GM03348 (cell line): ENCODE data around the gene GPX4.

ENCODE experiments used
- DNase-seq: peaks from one replicate; pipeline ENCODE4 v3.0.0; 2012; ENCODE audit warnings: low spot score

Gene GPX4

DNA sequence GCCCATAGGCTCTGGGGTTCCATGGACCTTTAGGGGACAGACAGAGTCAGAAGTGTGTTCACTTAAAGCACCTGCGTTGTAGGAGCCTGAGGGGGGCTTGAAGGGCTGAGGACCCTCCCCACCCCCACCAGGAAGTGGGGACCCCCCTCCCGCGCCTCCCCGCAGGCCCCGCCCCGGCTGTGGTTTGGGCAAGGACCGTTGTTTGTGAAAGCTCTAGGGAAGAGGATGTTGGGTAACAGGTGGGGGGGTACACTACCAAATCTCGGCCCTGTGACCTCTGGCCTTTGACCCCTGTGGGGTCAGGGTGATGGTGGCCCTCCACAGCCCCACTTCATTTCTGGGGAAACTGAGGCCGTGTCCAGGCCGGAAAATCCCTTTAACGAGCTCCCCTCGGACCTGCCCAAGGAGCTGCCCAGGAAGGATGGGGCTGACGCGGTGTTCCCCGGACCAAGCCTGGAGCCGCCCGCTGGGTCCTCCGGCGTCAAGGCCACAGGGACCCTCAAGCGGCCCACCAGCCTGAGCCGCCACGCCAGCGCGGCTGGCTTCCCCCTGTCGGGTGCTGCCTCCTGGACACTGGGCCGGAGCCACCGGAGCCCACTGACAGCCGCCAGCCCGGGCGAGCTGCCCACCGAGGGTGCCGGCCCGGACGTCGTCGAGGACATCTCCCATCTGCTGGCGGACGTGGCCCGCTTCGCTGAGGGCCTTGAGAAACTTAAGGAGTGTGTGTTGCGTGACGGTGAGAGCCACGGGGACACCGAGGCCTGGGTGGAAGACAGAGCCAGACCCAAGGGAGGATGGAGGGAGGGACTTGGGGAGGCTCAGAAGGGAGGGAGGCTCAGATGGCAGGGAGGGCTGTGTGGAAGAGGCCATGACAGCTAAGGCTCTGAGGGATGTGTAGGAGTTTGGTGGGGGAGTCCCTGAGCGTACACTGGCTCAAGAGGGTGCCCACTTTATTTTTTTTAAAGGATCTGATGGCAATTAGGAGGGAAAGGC is 35.5 kb upstream of the GPX4 start:
- DNase-seq, result no peak

DNA sequence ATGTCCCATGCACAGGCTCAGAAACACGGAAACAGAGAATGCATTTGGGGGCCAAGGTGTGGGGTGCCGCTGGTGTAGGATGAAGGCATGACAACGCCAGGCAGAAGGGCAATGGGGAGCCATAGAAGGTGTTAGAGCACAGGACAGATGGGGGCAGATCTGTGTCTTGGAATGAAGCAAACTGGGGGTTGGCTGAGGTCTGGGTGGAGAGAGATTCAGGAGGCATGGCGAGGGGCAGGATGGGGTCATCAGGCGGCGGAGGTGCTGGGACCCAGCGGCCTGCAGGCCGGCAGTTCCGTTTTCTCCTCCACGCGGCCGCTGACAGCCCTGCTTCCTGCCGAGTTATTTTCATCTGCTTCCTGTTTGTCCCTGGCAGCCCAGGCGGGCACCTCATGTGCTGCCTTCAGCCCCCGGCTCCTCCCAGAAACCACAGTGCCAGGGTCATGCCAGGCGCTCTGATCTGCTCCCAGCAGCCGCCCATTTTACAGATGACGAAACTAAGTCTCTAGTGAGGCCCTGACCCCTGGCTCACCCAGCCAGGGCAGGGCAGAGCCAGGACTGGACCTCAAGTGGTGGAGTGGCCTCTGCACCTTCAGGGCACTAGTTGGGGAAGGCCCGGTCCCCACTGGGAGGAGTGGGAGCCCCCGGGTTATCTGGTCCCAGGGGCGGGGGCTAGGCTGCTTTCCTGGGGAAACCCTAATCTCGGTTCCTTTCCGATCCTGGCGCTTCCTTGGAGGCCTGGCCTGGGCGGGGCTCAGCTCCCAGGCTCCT is 34.6 kb upstream of the GPX4 start:
- DNase-seq, result no peak

DNA sequence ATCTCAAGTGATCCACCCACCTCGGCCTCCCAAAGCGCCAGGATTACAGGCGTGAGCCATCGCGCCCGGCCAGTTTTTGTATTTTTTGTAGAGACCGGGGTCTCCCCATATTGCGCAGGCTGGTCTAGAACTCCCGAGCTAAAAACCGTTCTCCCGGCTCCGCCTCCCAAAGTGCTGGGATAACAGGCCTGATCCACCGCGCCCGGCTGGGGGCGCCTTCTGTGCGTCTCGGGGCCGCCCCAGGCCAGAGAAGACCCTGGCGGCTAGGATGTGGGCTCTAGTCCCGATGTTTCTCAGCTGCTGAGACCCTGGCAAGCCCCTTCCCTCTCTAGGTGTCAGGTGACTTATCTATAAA is 33.2 kb upstream of the GPX4 start:
- no peak for DNase-seq

DNA sequence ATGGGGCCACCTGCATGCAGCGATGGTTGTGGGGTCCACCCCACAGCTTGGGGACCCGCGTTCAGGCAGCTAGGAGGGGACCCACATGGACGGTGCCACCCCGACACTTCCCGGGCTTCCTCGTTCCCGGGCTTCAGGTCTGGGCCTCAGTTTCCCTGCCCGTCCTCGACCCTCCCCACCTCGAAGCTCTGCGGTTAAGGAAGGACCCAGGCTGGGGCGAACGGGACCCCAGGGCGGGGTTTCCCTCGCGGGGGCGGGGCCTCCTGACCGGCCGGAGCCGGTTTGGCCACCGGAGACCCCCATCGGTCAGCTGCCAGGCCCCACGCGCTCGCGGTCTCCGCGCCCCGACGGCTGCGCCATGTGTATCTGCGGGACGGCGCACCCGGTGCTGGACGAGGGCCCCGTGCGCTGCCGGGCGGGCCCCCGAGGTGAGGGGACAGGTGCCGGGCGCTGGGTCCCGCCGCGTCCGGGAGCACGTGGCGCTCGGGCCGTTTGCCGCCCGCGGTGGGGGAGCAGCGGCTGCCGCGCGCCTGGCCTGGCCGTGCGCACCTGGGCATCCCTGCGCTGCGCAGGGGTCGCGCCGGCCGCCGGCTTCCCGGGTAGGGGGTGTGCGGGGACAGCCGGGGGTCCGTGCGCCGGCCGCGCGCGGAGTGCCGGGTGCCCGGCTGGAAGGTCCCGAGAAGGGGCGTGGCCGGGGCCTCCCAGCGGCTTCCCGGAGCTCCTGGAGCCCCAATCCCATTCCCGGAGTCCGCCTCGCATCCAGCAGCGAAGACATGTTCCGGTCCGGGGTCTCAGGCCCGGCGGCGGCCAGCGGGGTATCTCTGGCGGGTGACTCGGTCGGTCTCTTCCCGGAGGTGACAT is 32.6 kb upstream of the GPX4 start:
- DNase-seq, result peak; percentile 54

DNA sequence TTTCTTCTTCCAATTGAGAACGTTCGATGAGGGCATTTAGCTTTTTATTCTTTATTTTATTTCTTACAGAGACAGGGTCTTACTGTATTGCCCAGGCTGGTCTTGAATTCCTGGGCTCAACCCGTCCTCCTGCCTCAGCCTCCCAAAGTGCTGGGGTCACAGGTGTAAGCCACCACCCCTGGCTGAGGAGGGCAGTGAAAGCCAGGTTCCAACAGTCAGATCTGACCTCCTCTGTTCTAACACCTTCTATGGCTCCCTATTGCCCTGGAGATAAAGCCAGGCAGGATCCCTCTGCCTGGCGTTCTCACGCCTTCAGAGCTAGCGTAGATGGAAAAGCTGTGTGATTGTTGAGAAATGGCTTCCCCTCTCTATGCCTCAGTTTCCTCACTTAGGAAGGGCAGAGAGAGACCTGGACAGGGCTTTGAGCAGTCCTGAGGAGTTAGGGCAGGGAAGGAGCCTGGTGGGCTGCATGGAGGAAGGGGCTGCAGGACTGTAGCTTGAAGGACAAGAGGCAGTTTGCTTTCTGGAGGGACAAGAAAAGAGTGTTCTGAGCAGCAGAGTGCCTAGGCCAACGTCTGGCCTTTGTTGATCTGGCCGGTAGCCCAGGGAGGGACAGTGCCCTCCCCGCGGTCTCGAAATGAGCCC is 31.3 kb upstream of the GPX4 start:
- no peak for DNase-seq

DNA sequence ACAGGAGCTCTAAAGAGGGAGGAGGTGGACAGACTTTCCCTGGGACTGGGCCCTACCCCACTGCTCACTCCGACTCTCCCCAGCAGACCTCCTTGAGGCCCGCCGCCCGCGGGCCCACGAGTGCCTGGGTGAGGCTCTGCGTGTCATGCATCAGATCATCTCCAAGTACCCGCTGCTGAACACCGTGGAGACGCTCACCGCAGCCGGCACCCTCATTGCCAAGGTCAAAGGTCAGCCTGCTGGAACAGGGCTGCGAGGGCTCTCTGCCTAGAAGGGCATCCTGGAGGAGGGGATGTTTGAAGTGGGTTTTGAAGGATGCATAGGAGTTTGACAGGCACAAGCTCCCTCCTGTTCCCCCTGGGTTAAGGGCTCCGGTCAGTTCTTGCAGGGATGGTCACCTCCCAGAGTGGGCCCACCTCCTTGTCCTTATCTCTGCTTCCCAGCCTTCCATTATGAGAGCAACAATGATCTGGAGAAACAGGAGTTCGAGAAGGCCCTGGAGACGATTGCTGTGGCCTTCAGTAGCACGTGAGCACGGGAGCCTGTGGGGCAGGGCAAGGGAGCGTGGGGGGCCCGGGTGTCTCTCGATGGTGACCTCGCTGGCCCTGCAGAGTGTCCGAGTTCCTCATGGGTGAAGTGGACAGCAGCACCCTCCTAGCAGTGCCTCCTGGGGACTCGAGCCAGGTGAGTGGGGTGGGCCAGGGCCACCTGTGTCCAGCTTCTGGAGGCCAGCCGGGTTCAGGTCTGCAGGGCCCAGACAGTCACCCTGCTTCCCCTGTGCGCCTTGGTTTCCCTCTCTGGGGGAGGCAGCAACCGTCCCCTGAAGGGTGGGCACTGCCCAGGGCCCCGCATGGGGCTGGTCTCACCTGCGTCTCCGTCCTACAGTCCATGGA is 30.5 kb upstream of the GPX4 start:
- DNase-seq, result no peak

DNA sequence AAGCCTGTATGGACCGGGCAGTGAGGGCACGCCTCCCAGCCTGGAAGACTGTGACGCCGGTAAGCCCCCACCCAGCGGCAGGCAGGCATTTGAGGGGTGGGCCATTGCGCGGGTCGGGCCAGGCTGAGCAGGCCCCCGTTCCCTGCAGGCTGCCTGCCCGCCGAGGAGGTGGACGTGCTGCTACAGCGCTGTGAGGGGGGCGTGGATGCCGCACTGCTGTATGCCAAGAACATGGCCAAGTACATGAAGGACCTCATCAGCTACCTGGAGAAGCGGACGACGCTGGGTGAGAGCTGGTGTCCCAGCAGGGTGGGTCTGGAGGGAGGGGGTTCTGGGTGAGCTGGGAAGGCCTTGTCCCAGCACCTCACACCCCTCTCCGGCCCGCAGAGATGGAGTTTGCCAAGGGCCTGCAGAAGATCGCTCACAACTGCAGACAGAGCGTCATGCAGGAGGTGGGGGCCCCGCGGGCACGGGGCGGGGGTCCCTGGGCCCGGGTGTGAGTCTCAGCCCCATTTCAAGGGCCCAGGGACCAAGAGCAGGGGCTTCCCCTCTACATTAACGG is 29.8 kb upstream of the GPX4 start:
- no peak for DNase-seq

DNA sequence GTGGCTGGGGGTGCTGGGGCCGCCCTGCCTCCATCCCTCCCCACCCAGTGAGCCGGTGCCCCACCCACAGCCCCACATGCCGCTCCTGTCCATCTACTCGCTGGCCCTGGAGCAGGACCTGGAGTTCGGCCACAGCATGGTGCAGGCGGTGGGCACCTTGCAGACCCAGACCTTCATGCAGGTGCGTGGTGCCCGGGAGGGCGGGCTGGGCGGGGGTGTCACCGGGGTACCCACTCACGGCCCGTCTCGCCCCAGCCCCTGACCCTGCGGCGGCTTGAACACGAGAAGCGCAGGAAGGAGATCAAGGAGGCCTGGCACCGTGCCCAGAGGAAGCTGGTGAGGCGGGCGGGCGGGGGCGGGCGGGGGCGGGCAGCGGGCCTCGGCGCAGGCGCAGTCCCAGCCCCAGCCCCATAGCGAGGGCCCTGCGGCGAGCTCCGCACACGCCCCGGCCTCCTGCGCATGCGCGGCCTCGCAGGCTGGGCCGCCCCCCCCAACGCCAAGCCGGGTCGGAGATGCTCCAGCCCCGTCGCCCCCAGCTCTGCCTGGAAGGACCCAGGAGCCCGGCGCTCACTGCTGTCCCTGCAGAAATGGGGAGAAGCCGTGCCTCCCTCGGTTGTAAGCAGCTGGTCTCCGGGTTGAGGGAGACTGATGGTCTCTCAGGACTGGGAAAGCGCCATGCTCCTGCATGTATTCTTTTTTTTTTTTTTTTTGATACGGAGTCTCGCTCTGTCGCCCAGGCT is 29.1 kb upstream of the GPX4 start:
- no peak for DNase-seq

DNA sequence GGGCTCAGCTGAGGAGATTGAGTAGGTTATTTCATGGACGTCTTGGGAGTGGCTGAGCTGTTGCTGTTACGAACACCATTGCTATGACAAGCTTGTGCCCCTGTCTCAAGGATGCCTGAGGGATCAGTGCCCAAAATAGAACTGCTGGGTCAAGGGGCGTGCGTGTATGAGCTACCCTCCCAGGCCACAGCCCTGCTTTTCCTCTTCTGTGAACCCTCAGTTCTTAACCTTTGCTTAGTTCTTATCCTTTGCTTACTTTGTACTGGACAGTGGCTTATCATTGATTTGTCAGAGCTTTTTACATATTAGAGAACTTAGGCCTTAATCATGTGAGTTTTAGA is 27.8 kb upstream of the GPX4 start:
- DNase-seq, result no peak

DNA sequence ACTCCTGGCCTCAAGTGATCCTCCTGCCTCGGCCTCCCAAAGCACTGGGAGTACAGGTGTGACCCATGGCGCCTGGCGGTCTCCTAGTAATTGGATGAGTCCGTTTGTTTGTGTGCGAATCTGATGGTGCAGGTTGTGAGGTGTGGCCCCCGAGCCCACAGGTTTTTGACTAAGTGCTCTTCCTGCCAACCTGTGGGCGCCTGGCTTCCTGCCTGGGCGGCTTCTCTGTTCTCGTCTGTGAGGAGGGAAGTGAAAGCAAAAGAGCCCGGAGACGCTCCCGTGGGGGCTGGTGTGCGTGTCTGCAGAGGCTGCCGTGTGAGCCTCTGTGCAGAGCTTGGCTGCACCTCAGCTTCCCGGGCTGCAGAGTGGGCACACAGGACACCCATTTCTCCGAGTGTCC is 26.8 kb upstream of the GPX4 start:
- no peak for DNase-seq

DNA sequence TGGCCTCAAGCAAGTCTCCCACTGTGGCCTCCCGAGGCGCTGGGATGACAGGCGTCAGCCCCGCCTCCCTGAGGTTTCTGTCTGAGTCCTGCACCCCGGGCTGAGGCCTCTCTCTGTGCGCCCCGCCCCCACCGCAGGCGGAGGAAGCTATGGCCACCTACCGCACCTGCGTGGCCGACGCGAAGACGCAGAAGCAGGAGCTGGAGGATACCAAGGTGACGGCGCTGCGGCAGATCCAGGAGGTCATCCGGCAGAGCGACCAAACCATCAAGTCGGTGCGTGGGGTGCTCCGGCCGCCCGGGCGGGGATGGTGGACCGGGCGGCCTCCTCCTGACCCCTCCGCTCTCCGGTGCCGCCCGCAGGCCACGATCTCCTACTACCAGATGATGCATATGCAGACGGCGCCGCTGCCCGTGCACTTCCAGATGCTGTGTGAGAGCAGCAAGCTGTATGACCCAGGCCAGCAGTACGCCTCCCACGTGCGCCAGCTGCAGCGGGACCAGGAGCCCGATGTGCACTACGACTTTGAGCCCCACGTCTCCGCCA is 24.2 kb upstream of the GPX4 start:
- no peak for DNase-seq

DNA sequence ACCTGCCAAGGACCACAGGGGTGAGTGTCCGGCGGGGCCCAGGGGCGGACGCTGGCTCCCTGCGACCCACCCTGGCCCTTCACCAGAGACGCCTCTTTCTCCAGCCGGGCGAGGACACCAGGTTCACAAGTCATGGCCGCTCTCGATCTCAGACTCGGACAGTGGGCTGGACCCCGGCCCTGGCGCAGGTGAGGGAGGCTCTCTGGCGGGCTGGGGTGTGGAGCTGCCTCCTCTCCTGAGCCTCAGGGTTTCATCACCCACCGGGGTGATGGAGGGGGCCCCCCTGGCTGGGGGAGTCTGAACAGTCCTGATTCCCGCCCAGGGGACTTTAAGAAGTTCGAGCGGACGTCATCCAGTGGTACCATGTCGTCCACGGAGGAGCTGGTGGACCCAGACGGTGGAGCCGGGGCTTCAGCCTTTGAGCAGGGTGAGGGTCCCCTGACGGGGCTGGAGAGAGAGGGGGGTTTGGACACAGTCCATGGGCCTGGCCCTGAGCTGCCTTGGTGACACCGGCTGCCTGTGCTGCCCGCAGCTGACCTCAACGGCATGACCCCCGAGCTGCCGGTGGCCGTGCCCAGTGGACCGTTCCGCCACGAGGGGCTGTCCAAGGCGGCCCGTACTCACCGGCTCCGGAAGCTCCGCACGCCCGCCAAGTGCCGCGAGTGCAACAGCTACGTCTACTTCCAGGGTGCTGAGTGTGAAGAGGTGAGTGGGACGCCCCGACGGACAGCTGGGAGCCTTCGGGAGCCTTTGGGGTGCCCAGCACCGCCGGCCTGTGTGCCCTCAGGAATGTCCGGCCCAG is 23.2 kb upstream of the GPX4 start:
- no peak for DNase-seq

DNA sequence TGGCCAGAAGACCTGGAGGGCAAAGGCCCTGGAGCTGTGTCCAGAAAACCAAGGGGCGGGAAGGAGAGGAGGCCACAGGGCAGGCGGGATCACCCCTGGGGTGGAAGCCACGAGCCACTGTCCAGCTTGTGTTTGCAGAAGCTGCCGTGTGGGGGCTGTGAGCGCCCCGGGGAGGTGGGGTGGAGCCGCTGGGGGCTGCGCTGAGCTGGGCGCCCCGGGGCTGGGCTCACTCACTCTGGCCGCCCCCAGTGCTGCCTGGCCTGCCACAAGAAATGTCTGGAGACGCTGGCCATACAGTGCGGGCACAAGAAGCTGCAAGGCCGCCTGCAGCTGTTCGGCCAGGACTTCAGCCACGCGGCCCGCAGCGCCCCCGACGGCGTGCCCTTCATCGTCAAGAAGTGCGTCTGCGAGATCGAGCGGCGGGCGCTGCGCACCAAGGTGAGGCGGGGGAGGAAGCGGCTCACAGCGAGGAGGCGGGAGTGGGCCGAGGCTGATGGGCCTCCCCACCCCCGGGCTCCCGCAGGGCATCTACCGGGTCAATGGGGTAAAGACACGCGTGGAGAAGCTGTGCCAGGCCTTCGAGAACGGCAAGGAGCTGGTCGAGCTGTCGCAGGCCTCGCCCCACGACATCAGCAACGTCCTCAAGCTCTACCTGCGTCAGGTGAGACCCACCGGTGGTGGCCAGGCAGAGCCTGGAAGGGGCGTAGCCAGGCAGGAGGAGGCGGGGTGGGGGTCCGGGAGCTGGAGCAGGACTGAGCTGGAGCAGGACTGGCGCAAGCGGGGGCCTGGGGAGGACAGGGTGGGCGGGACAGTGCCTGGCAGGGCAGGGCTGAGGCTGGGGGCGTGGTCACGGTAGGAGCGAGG is 22.3 kb upstream of the GPX4 start:
- no peak for DNase-seq

DNA sequence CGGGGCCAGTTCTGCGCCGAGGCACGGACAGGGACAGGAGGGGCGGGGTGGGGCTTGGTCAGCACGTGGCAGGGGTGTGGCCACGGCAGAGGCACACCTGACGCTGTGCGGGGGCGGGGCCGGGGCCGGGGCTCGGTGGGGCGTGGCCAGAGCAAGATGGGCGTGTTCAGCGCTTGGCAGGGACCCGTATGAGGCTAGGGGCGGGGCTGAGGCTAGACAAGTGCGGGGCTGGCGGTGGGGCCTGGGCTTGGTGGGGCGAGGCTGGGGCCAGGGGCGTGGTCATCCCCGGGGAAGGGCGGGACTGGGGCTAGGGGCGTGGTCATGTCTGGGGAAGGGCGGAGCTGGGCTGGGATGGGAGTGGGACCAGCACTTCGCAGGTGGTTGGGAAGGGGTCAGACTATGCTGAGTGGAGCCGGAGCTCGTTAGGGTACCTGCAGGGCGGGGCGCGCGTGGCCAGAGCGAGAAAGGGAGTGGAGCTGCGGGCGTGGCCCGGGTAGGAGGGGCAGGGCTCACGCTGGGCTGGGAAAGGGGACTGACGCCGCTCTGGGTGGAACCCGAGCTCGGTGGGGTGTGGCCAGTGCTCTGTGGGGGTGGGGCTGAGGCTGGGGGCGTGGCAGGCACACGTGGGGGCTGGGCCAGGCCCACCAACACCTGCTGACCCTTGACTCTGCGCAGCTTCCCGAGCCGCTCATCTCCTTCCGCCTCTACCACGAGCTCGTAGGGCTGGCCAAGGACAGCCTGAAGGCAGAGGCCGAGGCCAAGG is 21.4 kb upstream of the GPX4 start:
- DNase-seq, result peak; percentile 67

DNA sequence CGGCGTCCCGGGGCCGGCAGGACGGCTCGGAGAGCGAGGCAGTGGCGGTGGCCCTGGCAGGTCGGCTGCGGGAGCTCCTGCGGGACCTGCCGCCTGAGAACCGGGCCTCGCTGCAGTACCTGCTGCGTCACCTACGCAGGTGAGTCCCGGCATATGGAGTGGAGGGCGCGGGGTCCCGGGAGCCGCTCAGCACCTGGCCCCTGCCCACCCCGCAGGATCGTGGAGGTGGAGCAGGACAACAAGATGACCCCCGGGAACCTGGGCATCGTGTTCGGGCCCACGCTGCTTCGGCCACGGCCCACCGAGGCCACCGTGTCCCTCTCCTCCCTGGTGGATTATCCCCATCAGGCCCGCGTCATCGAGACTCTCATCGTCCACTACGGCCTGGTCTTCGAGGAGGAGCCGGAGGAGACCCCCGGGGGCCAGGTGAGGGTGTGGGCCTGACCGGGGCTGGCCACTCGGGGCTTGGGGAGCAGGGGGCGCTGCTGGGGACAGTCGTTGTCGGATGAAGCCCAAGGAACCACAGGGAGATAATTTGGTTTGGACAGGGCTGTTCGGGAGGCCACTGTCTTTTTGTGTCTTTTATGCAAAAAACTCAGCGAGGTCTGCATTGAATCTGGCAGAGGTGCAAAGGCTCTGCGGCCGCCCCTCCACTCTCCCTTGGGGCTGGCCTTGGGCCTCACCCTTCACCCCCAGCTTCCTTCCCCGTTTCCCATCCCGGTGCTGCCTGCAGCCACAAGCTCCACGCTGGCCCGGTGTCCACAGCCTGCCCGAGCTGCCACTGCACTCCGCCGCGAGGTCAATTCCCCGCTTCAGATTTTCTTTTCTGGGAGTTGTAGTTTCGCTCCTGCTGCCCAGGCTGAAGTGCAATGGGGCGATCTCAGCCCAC is 20.6 kb upstream of the GPX4 start:
- no peak for DNase-seq
